Right lung (tissue), 5 donors: ENCODE results near the gene DHX34. TPM values are rescaled to one million over a fixed set of nuclear protein-coding genes. Genes with fewer than 3 reads are reported as not detected.
"Not testable (repeated sequence)": the region's sequence is repeated elsewhere in the genome, so short reads cannot be mapped to it uniquely, and the experiment has no call there.

Experiments used
- DNase-seq, 2 donors: peaks; one replicate each; pipeline ENCODE4 v3.0.0-alpha.2; 2013
- polyA plus RNA-seq, 5 donors: library from polyadenylated mRNA; unstranded; fragments of 120-200 nt; gene quantifications; one replicate each; pipeline versions ENCODE4 v1.2.1 to v1.2.3, GENCODE V29; 2013; ENCODE audit warnings: inconsistent platforms in 1 of 5, low replicate concordance in 1 of 5; ENCODE audit not compliant: insufficient read length in 5 of 5, insufficient read depth in 1 of 5

The DHX34 gene
- polyA plus RNA-seq, 5 donors = 10.5 to 18.9 (median 14.3) TPM

GRCh38 chr19:47390533-47391488 is 41.7 kb downstream of the DHX34 start:
- DNase-seq = no peak

DNA sequence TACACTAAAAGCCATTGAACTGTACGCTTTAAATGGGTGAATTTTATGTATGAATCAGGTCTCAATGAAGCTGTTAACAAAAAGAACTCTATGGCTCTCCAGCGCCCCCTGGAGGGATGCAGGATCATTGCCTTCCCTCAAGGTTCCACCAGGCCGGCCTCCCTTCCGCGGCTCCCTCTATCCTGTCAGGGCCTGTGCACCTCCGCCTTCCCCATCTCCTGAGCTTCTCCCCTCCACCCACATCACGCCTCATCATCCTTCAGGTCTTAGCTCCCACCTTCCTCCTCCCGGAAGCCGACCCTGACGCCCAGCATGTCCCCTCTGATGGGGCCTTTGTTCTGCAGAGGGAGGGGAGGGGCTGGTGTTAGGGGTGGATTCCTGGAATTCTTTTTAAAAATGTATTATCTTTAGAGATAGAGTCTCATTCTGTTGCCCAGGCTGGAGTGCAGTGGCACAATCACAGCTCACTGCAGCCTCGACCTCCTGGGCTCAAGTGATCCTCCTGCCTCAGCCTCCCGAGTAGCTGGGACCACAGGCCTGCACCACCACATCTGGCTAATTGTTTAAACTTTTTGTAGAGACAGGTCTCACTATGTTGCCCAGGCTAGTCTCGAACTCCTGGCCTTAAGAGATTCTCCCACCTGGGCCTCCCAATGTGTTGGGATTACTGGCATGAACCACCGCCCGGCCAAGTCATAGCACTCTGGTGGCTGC is 42.6 kb downstream of the DHX34 start:
- DNase-seq = peak; percentile 16 to 26

DNA sequence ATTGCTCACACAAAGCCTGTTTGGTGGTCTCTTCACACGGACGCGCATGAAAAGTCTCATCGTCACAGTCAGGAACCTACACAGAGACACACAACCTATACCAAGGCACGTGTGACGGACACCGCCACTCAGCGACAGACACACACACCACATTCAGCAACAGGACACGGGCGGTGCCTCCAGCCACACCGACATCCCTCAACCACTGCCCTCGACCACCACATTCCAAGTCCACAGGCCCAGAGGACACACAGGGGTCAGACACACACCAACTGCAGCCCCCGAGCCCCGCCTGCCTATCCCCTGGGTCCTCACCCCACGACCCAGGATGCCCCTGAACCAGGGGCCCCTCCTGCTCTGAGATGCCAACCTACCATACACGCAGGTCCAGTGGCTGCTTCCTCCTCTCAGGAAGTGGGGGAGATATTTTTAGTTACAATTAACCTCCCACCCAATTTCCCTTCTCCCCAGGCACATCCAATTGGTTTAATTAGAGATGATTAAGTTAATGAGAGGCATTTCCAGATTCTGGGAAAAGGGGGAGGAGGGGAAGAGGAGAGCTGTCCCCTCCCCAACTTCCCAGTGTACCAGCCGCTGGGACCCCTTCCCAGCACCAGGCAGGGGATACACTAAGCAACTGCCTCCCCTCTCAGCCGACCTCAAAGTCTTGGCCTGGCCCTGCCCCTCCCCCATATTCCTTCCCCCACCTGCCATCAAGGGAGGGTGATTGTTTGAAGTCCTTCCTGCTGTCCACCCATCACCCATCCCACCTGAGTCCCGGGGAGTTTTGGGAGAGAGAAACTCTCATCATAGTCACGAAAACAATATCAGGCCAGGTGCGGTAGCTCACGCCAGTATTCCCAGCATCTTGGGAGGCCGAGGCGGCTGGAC is 49.8 kb downstream of the DHX34 start:
- no peak for DNase-seq

GRCh38 chr19:47402504-47402903 is 53.4 kb downstream of the DHX34 start:
- DNase-seq = no peak

DNA sequence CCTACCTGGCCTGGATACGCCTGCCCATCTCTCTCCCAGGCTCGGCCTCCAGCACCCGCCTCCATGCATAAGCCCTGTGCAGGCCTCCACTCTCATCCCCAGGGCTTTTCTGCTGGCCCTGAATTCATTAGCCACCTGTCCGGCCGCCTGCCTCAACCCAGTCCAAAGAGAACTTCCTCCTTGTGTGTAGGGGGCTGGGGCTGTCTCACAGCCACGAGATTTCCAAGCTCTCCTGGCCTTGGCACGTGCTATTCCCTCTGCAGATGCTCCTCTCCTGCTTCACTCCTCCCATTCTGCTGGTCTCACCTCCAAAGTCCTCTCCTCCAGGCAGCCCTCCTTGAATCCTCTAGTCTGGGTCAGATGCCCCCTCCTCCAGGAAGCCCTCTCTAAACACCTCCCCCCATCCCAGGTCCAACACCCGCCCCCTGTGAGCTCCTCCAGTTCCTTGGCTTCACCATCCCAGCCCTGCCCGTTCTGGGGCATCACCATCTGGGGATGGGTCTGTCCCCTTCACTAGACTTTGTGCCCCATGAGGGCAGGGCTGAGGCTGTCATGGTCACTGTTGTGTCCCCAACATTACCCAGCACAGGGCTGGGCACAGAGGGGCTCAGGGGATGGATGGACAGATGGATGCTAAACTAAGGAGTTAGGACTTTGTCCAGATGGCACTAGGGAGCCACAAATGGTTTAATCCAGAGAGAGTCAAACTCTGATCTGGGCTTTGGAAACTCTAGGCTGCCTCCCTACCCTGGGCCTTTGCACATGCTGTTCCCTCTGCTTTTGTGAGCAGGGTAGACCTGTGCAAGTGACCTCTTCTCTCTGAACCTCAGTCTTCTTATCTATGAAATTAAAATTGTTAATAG is 55.5 kb downstream of the DHX34 start:
- no peak for DNase-seq

DNA sequence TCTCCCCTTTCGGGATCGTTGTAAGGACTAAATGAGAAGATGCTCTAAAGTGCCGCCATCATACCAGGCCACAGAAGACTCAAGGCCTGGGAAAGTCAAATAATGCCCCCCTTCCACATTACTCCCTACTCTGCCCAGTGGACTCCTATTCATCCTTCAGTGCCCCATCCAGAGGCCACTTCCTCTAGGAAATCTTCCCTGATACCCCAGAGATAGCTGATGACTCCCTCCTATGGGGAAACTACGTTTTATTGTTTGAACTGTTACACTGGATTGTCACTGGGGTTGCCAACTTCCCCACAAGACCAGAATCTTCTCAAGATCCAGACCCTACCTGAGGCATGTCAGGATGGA is 56.1 kb downstream of the DHX34 start:
- no peak for DNase-seq

DNA sequence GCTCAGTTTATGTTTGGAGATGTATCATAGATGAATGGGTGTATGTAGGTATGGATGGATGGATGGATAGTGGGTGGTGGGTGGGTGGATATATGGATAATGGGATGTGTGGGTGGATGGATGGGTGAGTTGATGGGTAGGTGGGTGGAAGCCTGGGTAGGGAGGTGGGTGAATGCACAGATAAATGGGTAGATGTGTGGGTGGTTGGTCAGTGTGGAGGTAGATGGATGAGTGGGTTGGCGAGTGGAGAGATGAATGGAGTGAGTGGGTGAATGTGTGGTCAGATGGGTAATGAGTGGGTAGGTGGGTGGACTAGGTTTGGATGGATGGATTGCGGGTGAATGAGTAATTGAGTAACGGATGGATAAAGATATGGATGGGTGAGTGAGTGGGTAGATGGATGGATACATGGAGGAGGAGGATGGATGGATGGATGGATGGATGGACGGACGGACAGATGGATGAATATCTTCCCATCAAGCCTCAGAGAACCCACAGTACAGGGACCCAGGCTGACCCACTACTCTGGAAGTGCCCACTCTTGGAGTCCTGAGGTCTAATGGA is 56.8 kb downstream of the DHX34 start:
- no peak for DNase-seq

GRCh38 chr19:47406711-47407416 is 57.7 kb downstream of the DHX34 start:
- DNase-seq = no peak

GRCh38 chr19:47407417-47407774 is 58.3 kb downstream of the DHX34 start:
- no peak for DNase-seq

DNA sequence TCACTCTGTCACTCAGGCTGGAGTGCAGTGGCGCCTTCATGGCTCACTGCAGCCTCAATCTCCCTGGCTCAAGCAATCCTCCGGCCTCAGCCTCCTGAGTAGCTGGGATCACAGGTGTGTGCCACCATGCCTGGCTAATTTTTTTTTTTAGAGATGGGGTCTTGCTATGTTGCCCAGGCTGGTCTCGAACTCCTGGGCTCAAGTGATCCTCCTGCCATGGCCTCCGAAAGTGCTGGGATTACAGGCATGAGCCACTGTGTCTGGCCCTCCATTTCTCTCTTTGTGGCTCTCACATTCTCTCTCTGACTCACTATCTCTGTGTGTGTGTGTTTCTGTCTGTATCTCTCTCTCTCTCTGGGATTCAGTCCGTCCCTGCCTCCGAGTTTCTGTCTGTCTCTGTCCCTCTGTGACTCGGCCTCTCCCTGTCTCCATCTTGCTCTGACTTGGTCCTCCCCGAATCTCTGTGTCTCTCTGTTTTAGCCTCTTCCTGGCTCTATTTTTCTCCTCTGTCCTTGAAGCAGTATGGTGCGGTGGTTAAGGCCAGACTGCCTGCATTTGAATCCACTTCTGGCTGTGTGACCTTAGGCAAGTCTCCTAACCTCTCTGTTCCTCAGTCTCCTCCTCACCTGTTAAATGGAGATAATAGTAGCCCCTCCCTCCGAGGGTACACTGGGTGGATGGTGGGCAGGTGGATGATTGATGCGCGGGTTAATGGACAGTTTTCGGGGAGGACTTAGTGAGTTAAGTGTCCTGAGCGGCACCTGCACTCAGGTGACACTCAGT is 59.2 kb downstream of the DHX34 start:
- no peak for DNase-seq

- DNase-seq = no peak
Measured at GRCh38 chr19:47411101-47411500, 62.0 kb downstream of the DHX34 start.

DNA sequence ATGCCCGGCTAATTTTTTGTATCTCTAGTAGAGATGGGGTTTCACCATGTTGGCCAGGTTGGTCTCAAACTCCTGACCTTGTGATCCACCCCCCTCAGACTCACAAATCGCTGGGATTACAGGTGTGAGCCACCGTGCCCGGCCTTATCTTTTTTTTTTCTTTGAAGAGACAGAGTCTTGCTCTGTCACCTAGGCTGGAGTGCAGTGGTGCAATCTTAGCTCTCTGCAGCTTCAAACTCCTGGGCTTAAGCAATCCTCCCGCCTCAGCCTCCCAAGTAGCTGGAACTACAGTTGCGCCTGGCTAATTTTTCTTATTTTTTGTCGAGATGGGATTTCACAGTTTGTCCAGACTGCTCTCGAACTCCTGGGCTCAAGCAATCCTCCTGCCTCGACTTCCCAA is 62.6 kb downstream of the DHX34 start:
- DNase-seq = not testable (repeated sequence)

DNA sequence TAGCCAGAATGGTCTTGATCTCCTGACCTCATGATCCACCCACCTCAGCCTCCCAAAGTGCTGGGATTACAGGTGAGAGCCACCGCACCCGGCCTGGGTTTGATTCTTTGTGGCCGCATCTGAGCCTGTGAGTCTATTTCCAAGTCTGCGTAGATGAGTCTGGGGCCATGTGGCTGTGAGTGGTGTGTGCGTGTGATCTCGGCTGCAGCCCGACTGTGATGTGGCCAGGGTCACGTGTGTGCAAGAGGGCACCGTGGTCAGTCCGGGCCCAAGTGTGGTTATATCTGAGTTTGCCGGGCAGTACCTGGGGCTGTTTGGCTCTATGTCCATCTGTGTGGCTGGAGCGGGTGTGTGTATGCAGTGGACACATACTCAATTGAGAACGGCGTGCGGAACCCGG is 64.8 kb downstream of the DHX34 start:
- no peak for DNase-seq

DNA sequence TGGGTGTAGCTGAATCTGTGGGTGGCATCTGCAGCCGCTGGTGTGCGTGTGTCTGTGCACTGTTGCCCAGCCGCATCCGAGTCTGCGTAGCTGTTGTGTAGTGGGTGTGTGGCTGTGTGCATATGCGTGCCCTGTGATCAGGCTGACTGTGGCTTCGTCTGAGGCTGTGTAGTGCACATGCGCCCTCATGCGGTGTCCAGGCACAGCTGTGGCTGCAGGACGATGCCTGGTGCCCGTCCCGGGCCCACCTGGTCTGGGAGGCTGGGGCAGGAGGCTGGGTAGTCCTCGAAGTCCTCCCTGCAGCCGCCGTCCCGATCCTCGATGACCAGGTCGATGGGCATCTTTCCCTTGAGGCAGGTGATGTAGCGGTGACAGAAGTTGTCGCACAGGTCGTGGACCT is 65.4 kb downstream of the DHX34 start:
- no peak for DNase-seq

DNA sequence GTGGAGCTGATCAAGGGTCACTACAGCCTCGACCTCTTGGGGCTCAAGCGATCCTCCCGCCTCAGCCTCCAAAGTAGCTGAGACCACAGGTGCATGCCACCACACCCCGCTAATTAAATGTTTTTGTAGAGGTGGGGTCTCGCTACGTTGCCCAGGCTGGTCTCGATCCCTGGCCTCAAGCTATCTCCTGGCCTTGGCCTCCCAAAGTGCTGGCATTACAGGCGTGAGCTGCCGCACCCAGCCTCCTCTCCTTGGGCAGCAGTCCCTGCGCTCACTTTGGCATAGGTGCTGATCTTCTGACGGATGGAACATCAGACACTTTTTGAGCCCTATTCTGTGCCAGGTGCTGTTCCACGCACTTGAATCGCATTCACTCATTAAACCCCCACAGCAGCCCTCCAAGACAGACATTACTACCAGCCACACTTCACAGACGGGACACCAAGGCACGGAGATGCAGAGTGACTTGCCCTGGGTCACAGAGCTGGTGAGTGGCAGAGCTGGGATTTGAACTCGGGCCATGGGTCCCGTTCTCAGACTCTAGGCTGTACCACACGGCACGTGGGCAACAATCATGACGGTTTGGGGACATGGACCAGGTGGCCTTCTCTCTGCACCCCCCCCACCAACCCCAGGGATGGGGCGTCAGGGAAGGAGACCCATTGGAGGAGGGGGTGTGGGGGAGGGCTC is 67.0 kb downstream of the DHX34 start:
- DNase-seq = no peak

DNA sequence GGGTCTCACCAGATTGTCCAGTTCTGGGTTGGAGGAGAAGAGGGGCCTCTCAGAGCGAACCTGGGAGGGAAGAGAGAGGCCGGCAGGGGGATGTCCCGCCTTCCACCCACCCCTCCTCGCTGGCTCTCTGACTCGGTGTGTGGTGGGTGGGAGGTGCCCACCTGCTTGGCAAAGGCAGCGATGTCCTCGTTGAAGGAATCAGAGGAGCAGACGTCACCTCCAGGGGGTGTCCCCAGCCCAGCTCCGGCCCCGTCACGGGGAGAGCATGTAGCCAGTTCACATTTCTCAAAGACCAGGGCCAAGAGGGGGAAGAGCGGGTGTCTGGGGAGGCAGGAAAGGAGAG is 67.5 kb downstream of the DHX34 start:
- no peak for DNase-seq

DNA sequence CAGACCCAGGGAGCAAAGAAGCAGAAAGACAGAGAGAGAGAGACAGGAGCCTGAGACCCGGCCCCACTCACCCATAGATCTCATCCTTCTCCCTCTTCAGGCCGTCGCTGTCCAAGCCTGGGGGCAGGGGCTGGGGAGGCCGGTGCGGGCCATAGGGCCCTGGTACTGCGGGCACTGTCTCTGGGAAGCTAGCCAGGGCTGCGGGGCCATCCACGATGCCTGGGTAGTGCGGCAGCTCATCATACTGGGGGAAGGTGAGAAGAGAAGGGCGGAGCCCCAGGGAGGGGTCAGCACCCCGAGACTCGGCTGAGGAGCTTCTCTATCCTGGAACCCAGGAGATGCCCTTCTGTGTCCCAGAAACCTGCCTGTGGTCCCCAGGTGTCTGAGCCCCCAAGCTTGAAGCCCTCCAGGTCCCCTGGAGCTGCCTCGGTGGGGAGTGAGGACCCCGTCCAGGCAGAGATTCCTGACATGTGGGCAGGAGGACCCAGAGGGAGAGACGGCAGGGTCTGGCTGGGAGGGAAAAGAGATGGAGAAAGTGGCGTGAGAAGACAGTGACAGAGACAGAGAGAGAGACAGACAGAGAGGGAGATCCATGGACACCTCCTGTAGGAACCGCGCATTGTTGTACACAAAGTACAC is 68.1 kb downstream of the DHX34 start:
- no peak for DNase-seq
